ENCODE results near the gene TWNK.

DNA sequence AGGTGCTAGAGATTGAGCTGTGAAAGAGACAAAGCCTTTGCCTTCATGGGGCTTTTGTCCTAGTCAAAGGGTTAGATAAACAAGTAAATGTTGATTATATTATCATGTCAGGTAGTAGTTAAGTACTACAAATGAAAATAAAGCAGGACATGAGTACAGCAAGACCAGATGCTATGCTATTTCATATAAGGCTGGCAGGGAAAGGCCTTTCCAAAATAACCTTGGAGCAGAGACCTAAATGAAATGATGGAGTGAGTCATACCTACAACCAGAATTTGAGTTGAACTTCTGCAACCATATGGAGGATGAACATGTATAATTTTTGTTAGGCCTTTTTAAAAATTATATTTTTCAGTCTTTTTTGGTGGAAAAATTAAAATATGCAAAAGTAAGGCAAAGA is 41.6 kb upstream of the TWNK start:
- no peak for TF ChIP-seq SUZ12 (IDR thresholded peaks at IDR 0.05; ENCODE audit: extremely low read depth, insufficient read depth, insufficient read length)
- no peak for TF ChIP-seq ZNF274 (IDR thresholded peaks at IDR 0.05; ENCODE audit: low read depth, low read length)
- TF ChIP-seq YY1 (IDR thresholded peaks at IDR 0.05; ENCODE audit: insufficient read depth, insufficient read length): no peak
